HG03139 (cell line): ENCODE results near the gene SQSTM1.
A peak's percentile ranks its signal among the peaks of the same experiment; 100 is the strongest.
"Not testable (repeated sequence)": the region's sequence is repeated elsewhere in the genome, so short reads cannot be mapped to it uniquely, and the experiment has no call there.

Experiments
- ATAC-seq: cut with Tn5 transposase; IDR thresholded peaks from one replicate; pipeline ENCODE4 v1.9.1; 2021; ENCODE audit not compliant: unreplicated experiment

SQSTM1 gene

DNA sequence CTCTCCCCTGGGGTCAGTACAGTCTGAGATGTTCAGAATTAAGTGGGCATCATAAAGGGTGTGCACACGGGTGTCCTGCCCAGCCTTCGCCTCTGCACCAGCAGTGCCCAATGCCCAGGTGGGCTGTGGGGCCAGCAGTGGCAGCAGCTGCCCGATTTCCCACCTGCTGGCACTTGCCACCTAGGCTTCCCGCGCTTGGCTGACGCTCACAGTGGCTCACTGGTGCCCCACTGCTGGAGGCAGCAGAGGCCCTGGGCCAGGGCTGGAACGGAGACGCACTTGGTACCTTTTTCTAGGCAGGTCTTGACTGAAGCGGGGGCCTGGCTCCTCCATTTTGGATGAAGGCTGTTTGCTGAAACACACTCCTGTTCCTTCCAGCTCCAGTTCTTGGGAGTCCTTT, 20.9 kb downstream of the SQSTM1 start:
- no peak for ATAC-seq

DNA sequence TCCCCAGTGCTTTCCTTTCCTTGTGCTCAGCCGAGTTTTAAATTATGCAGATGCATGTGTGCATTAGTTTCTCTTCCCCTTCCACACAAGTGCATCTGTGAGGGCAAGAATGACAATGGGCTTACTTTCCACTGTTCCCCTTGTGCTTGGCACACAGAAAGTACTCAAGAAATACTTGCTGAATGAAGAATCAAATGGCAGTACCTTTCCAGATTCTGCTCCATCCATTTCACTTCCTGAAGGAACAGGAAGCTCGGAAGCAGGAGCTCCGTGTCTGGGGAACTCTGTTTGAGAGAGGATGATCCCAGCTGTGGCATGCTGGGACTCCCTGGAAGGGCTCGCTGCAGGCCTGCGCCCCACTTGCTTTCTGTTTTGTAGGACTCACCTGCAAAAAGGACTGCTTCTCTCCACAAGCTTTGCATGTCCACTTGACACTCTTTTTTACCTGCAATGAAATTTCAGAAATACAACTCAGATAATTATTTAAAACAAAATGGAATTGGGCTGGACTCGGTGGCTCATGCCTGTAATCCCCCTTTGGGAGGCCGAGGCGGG, 32.4 kb downstream of the SQSTM1 start:
- ATAC-seq, result peak; percentile 54

DNA sequence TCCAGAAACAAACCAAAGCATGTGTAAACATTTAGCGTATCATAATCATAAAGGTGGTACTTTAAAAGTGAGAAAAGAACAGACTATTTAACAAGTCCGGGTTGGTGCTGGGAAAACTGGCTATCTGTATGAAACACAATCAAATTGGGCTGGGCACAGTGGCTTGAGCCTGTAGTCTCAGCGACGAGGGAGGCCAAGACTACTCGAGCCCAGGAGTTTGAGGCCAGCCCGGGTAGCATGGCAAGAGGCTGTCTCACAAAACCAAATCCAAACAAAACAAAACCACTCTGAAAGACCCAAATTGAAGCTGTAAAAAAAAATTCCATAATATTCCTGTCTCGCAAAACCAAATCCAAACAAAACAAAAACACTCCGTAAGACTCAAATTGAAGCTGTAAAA, 33.7 kb downstream of the SQSTM1 start:
- ATAC-seq, result no peak

DNA sequence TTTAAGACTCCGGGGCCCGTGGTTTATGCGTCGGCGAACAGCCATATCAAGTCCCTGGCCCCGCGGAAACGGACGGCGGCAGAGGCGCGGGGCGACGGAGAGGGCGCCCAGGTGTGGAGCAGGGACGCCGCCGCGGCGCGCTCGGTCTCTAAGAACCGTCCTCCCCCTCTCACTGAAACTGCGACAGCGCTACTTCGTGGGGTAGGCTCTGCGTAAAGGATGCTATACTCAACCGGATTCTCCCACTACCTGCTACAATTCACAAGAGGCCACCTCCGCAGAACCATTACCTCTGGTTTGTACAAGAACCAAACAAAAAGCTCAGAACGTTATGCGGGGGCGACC, 37.5 kb downstream of the SQSTM1 start:
- ATAC-seq, result peak; percentile 36

DNA sequence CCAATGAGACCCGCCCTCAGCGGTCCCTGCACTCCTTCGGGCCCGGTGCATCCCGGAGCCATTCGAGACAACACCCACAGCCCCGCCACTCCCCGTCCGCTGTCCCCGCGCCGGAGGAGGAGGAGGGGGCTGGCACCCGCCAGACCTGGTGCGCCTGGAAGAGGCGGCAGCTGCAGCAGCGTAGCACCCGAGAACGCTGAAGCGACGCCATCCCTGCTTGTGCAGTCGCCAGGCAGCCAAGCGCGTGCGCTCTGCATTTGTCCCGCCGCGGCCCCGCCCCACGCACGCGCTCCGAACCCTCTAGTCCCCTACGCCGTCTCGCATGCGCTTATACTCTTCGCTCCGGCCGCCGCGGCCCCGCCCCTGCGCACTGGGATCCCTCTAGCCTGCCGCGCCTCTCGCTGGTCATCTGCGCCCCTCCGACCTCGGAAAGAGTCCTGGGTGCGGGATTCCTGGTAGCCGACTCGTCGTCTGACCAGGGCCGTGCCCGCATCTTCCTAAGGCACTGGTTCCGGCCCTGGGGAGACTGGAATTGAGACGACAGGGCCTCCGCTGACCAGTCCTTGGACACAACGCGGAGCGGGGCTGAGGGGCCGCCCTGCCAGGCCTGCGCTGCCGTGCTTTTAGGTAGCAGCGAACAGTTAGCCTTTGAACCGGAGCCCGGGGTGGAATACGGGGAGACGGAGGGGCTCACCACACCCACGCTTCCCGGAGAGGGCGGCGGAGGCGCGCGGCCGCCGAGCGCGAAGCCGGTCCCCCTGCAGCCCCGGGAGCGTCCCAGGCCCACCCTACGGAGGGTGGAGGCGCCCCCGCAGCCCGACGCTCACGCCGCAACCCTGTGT, 38.1 kb downstream of the SQSTM1 start, which contains the start of gene MRNIP:
TSS of gene MRNIP (minus strand) at position 232 of the 842 bp plus-strand sequence. CDS start at position 211, 21 bp downstream.
- ATAC-seq, result peak; percentile 96

DNA sequence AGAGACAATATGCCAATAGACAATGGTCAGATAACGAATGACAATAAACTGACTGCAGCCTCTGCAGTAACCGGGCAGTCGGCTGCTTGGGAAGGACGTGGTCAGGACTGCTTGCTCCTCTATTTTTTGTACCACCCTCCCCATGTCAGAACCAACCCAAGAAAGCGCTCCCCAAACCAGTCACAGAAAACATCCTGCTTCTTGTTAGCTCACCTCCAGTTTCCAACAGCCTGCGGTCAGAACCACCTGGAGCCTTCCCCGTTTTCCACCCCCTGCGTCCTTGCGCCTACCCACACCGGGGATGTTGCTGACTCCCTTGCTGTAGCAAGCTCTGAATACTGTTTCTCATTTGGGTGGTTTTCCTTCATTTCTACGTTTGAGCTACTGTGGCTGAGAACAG, 39.6 kb downstream of the SQSTM1 start:
- no peak for ATAC-seq

DNA sequence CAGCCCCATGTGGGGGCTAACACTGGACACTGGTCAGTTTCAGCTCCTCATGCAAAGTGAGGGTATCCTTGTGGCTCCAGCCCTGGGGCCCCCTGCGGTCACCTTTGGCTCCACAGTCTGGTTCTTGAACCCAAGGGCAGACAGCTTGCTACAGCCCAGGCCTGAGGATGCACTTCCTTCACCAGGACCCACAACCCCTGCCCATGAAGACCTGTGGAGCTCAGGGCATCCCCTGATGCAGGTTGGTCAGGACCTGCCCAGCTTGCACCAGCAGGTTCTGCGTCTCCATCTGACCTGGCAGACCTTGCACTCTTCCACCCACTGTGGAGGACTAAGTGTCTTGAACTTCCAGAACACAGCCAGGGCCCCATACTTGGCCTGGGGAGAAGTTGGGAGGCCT, 41.6 kb downstream of the SQSTM1 start:
- no peak for ATAC-seq

DNA sequence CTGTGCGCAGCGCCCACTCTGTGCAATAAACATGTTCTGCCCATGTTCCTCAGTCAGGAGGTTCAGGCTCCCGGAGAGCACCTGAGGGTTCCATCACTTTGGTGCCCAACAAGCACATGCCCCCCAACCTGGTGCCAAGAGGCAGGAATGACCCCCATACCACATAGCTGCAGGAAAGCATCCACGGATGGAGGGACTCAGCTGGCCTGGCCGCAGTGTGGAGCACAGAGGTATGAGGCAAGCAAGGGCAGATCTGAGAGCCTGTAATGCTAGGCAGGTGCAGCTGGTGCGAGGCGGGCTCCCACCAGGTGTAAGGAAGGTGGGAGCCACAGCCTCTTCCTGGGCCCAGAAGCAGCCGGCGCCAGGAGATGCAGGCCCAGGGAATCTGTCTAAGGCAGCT, 42.2 kb downstream of the SQSTM1 start:
- ATAC-seq, result no peak

DNA sequence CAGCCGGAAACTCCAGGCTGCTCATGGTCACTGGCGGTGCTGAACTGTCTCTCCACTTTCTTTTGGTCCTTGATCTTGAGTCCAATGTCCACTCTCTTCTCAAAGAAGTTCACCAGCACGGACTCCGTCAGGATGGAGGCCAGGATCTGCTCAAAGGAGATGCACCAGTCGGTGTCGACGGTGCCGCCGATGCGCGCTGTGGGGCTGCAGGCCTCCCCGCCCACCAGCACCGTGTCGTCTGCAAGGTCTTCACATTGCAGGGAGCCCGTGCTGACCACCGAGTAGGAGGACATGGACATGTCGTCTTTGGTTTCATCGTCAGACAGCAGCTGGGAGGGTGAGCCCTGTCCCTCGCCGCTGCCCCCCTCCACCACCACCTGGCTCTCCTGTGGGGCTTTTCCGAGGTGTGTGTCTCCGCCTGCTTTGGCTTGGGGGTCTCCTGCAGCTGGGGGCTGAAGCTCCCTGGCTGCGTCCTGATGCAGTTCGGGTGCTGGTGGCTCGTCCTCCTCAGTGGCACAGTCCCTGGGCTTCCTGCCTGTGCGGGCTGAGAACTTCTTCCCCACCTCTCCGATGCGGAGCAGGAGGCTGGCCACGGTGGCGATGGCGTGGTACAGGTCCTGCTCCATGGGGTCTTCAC, 42.9 kb downstream of the SQSTM1 start:
- ATAC-seq, result no peak

DNA sequence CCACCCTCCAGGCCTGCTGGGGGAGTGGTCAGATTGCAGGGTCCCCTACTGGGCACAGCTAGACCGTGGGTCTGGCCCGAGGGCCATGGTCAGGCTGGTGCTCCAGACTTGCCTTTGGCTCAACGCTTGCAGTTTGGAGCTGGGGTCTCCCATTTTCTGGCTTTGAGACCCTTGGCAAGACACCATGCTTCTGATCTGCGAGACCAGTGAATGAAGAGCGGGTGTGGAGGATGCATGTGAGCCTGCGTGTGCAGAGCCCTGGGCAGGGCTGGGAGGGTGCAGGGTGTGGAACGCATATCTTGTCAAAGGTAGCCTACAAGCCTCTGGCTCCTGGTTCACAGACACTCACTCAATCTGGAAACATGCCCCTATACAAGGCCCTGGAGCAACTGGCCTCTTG, 44.0 kb downstream of the SQSTM1 start:
- ATAC-seq, result no peak

DNA sequence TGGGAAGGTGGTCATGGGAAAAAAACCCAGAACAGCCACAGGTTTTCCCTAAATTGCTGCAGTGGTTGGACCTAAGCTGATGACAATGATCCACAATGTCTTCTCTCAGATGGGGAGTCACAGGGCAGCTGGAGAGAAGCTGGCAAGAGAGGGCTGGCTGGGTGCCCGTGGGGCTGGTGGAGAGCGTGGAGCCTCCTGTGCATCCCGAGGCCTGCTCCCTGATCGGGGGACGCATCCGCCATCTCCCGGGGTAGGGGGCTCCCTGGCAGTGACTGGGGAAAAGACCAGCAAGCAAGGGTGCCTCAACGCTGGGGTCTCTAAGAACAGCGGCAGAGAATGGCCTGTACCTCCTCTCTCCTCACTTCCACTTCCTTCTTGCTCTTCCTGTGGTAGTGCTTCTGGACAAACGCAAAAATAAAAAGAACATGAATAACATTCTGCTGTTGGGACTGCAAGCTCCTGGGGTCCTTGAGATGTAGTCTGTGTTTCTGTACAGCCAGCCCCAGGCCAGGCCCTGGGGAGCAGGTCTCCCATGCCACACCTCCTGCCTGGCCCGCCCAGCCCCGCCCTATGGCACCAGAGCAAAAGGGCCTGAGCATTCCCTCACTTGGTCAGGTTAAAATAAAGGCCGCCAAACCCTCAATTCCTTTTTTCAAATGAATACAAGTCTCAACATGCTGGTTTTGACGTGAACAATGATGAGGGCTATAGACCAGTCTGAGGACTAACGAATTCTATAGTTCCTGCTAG, 45.0 kb downstream of the SQSTM1 start:
- ATAC-seq, result no peak

DNA sequence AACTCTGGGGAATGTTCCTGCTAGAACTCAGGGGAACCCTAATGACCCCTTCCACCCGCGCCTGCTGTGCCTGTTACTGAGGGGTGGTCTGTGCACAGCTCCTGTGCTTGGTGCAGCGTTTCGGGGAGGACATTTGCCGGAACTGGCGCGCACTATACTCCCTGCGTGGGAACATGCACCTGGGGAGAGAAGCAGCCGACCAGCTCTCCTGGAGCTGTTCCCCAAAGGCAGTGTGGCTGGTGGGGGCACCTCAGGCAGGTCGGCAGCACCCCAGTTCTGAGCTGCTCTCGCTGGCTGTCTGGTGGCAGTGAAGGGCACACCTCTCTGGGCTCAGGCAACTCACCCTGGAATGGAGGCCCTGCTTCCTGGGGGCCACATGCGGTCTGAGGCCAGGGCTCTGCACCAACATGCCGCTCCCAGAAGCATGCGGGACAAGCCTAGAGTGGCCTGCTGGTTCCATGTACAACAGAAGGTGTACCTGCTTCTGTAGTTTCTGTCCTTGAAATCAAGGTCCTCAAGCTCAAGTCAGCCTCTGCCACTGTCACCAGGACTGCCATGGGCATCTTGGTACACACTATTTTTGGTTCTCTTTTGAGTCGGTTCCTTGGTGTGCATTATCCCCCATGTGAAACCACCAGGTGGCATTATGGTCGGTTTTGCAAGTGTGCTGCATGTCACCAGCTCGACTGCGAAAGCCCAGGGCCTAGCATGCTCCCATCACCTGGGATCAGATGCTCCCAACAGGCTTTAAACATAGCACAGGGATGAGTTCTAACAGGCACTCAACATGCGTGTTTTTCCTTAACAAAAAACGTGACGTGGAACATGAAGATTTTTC, 45.8 kb downstream of the SQSTM1 start:
- ATAC-seq, result no peak

DNA sequence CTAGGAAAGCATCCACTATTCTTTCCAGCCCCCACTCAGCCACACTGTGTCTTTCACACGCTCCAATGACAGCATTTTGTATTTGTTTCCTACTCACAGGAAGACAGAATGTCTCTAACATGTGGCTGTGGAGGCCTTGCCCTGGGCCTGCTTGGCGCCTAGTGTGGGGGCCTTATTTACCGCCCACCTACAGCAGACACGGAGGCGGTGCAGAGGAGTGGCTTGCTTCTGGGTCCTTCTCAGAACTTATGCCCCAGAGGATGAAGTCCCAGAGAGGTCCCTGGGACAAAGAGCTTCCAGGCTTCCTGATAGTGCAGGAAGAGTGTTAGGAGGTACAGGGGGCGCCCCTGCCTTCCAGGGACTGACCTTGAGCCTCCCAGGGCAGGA, 46.4 kb downstream of the SQSTM1 start:
- ATAC-seq, result no peak

DNA sequence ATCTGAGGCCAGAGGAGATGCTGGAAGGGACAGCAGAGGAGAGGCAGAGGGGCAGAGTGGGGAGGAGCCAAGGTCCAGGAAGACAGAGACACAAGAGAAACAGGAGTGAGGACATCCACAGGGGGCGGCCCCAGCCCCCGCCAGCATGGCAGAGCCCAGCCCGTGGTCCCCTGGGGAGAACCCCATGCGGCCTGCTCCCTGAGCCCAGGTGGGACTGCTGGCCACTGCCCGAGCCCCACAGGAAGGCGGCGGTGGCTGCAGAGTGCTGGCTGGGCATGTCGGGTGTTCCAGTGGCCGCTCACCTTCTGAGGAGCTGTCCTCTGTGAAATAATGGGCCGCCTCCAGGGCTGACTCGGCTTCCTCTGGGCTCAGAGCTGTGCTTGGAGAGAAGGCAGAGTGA, 46.8 kb downstream of the SQSTM1 start:
- ATAC-seq, result no peak

DNA sequence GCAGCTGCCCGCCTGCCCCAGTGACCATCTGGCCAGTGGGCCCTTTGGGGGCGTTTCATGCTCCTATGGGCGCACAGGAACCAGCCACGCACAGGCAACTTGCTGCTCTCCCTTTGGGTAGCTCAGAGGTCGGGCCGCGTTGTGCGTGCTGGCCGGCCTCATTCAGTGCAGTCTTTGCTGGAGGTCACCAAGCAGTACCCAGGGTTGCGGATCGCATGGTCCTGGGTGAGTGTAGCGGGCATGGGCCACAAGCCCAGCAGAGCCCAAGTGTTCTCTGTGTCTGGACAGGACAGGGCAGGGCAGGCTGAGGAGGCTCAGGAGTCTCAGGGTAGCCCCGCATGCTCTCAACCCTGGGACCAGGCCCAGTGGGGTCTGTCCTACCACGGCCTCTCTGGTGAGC, 47.8 kb downstream of the SQSTM1 start:
- ATAC-seq, result no peak

DNA sequence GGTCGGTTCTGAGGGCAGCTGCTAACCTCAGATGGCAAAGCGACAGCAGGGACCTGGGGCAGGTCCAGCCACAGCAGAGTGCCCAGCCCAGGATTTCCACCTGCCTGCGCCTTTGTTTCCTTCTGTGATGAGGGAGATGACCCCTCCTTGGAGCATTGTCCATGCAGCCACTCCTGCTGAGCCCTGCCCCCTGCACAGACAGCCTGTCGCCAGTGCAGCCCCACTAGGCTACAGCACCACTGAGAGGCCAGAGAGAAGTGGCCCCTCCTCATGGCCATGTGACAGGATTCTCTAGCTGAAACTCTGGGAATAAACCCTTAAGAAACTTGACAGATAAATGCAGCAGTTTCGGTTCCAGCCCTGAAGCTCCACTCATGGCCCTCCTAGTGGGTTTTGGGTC, 48.4 kb downstream of the SQSTM1 start:
- ATAC-seq, result no peak

DNA sequence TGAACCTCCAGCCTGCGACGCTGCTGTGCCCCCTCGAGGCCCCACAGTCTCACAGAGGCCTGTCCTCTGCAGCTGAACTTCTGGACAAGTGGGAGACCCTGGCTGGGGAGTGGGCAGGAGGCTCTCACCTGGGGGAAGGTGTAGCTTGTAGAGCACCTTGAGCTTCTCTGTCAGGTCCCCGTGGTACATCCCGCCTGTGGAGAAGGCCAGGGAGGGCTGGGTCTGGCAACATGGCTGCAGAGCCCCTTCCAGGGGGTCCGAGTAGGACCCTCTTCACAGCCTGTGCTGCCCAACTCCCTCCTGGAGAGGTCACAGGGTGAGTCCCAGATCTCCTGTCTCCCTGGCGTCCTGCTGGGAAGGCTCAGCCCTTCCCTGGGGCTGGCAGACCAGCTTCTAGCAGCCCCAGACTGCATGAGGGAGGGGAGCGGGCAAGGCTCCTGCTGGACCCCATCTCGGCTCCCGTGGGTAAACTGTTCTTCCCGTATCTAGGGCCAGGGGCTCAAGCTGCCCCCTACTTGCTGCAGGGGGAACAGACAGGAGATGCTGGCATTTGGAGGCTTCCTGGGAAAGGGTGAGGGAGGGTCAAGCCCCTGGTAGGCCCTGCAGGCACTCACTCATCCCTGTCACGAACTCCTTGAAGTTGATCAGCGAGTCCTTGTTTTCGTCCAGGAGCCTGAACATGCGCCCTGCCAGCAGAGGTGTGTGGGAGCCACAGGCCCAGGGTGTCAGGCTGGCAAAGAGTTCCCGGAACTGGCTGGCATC, 49.1 kb downstream of the SQSTM1 start:
- no peak for ATAC-seq

DNA sequence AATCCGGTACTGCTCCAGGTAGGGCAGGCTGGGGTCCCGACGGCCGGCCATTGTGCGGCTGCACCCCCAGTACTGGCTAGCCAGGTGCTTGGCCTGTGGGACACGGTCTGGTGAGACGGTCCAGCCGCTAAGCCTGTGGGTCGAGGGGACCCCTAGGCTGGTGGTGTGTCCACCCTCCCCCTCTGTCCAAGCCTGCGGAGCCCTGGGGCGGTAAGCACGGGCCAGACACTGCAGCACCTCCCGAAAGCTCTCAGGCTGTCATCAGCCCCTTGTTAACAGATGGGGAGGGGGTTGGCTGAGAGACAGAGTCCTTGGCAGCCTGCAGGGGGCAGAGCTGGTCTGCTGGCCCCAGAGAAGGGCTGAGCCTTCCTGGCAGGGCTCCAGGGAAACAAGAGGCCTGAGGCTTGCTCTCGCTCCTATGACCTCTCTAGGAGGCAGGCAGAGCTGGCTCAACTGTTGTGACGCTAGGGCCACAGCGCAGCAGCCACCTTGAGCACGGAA, 49.7 kb downstream of the SQSTM1 start:
- ATAC-seq, result no peak

DNA sequence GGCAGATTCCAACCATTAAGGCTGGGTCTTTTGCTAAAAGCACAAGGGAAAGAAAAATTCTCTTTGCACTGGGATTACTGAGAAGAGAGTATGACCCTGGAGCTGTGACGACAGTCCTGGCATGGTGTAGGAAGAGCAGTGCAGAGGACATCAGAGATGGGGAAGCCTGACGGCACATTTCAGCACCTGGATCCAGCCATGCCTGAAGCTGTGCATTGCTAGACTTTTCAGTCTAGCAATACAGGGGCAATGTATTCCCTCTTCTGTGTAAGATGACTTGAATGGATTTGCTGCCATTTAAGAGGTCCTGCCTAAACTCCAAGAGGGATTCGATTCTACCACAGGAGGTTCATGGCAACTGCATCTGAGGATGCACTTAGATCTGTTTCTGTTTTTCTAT, 50.2 kb downstream of the SQSTM1 start:
- ATAC-seq, result no peak

DNA sequence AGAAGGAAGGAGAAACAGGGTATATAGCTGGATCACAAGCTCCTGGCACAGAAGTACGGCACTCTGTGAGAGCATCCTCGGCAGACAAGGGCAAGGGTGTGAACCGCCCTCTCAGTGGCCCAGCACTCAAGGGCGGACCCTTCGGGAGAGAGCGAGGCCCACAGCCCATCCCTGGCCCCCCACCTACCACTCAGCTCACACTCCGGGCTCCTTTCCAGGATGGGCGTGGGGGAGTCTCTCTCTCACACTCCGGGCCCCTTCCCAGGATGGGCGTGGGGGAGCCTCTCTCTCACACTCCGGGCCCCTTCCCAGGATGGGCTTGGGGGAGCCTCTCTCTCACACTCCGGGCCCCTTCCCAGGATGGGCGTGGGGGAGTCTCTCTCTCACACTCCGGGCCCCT, 50.8 kb downstream of the SQSTM1 start:
- not testable (repeated sequence) for ATAC-seq
